Upper lobe of left lung (tissue), 6 donors: Measurements from ENCODE around the gene PLB1. TPM values are rescaled to one million over a fixed set of nuclear protein-coding genes. Genes with fewer than 3 reads are reported as not detected.

ENCODE experiments used
- ATAC-seq, 2 donors: fragments of 200-7000 bp; cut with Tn5 transposase; one replicate each; pipeline ENCODE4 v1.9.1; 2022; ENCODE audit warnings: mild to moderate bottlenecking in 2 of 2, moderate library complexity in 2 of 2; ENCODE audit not compliant: low FRiP score in 2 of 2
- DNase-seq, 2 donors: peaks; one replicate each; pipeline ENCODE4 v3.0.0-alpha.2; 2019 to 2020
- H3K27ac ChIP-seq, 4 donors: fragments of 200-600 bp; sonication (generic); one replicate each; pipeline ENCODE4 v1.5.1; 2016 to 2019
- H3K27me3 ChIP-seq, 4 donors: fragments of 200-600 bp; sonication (generic); one replicate each; pipeline ENCODE4 v1.5.1; 2017 to 2019
- H3K36me3 ChIP-seq, 4 donors: fragments of 200-600 bp; sonication (generic); one replicate each; pipeline ENCODE4 v1.5.1; 2016 to 2019
- H3K4me1 ChIP-seq, 4 donors: fragments of 200-600 bp; sonication (generic); one replicate each; pipeline ENCODE4 v1.5.1; 2018 to 2019
- H3K4me3 ChIP-seq, 4 donors: fragments of 200-600 bp; sonication (generic); one replicate each; pipeline ENCODE4 v1.5.1; 2017 to 2019; ENCODE audit warnings: mild to moderate bottlenecking in 2 of 4, moderate library complexity in 1 of 4
- H3K9me3 ChIP-seq, 4 donors: fragments of 200-600 bp; sonication (generic); one replicate each; pipeline ENCODE4 v1.5.1; 2018 to 2019
- EP300 ChIP-seq, 4 donors: sonication (generic); formaldehyde crosslinking; IDR thresholded peaks; one replicate each; pipeline ENCODE4 v1.5.1; 2017; ENCODE audit warnings: antibody characterized with exemption in 4 of 4, control low read depth in 2 of 4
- POLR2A ChIP-seq, 4 donors: fragments of 450-650 bp; IDR thresholded peaks; one replicate each; pipeline ENCODE4 v1.5.1; 2016 to 2017; ENCODE audit warnings: antibody characterized with exemption in 4 of 4, mild to moderate bottlenecking in 2 of 4
- POLR2AphosphoS5 ChIP-seq, 2 donors: sonication (generic); formaldehyde crosslinking; IDR thresholded peaks; one replicate each; pipeline ENCODE4 v1.5.1; 2017; ENCODE audit warnings: antibody characterized with exemption in 2 of 2
- WGBS, 2 donors: methylation state at CpG; one replicate each; pipeline ENCODE4 v1.1.5; 2017 to 2018; 5-methylcytosine and 5-hydroxymethylcytosine counted together
- total RNA-seq, 6 donors: library from RNA; depleted of rRNA in 4 of 6; stranded (reverse); fragments of >200 nt in 4 of 6; gene quantifications; one replicate each; pipeline versions ENCODE4 v1.1.0 to v1.2.1, GENCODE V29; 2016 to 2021
- TF ChIP-seq, protein P1 (sequence below), 6 experiments: fragments of 450-650 bp in 4 of 6; fragments of 200-600 bp in 2 of 6; sonication (generic) in 2 of 6; IDR thresholded peaks; one replicate each; pipeline ENCODE4 v1.5.1; 2016 to 2019; ENCODE audit warnings: antibody characterized with exemption in 6 of 6
- donor health status: DM: no; HTN: no; CAD: no; lungs with moderate emphysema.
- donor health status: DM: no; HTN: yes; CAD: no; lungs with severe emphysema.

PLB1 gene
- total RNA-seq, 6 donors from 2014 or later, result 3.1 to 9.1 (median 5.4) TPM

DNA sequence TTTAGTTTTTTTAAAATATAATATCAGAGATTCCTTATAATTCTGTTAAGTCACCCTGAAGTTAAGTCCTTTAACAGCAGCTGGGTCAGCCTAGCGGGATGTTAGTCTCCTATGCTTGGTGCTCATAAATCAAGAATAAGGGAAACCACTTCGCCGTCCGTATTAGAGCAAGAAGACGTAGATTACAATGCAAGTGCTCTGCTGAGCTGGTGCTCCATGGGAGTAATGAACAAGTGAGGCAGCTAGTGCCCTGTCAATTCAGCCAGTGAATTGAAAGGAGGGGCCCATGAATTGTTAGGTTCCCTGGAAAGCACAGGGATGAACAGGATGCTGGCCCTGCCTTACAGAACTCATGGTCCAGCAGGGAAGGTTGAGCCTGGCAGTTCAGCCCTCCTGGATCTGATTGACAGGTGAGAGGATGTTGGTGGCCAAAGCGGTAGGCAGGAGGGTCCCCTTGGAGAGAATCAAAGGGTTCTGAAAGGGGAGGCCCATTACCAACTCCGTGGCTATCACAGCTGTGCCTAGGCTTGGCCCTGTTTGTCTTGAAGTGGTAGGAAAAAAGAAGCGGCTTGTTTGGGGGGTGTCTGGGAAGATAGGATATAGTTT lies 30.8 kb downstream of the PLB1 start:
- DNase-seq (no peak), ATAC-seq (no peak)
- H3K27me3 ChIP-seq, result no peaks in the 10 kb centered on the region
- TF ChIP-seq, protein P1, sequence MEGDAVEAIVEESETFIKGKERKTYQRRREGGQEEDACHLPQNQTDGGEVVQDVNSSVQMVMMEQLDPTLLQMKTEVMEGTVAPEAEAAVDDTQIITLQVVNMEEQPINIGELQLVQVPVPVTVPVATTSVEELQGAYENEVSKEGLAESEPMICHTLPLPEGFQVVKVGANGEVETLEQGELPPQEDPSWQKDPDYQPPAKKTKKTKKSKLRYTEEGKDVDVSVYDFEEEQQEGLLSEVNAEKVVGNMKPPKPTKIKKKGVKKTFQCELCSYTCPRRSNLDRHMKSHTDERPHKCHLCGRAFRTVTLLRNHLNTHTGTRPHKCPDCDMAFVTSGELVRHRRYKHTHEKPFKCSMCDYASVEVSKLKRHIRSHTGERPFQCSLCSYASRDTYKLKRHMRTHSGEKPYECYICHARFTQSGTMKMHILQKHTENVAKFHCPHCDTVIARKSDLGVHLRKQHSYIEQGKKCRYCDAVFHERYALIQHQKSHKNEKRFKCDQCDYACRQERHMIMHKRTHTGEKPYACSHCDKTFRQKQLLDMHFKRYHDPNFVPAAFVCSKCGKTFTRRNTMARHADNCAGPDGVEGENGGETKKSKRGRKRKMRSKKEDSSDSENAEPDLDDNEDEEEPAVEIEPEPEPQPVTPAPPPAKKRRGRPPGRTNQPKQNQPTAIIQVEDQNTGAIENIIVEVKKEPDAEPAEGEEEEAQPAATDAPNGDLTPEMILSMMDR (IDR thresholded peaks at IDR 0.05), result no peak
- TF ChIP-seq POLR2A (IDR thresholded peaks at IDR 0.05) (no peak), EP300 (IDR thresholded peaks at IDR 0.05) (no peak), POLR2AphosphoS5 (IDR thresholded peaks at IDR 0.05) (no peak)
- no peak overlapping the region for H3K4me3 ChIP-seq
- whole genome bisulfite sequencing, 2 donors, result 85 to 90% methylated on average over 8 of the region's 8 CpGs
- no peak overlapping the region for H3K27ac ChIP-seq
- no peaks in the 10 kb centered on the region for H3K4me1 ChIP-seq
- no peaks in the 10 kb centered on the region for H3K36me3 ChIP-seq
- H3K9me3 ChIP-seq, result no peaks in the 10 kb centered on the region

DNA sequence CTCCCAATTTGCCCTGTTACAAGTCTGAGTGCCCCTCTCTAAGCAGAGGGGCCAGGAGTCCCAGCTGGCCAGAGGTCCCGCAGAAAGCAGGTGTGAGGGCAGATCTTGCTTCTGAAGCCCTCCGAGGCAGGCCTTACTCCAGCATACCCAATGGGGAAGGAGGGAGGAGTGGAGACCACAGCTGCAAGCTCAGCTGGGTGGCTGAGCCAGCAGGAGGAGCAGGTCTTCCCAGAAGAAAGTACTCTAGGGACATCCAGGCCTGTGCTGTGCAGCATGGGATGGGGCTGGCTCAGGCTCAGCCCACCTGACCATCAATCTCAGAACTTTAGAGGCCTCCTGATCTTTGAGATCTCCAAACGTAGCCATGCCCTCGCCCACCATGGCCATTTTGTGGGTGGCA lies 31.3 kb downstream of the PLB1 start:
- Histone ChIP-seq H3K4me1 (no peaks in the 10 kb centered on the region), H3K9me3 (no peaks in the 10 kb centered on the region), H3K36me3 (no peaks in the 10 kb centered on the region), H3K27ac (no peak overlapping the region), H3K4me3 (no peak overlapping the region), H3K27me3 (no peaks in the 10 kb centered on the region)
- DNase-seq (no peak), ATAC-seq (no peak)
- TF ChIP-seq POLR2AphosphoS5 (IDR thresholded peaks at IDR 0.05) (no peak), POLR2A (IDR thresholded peaks at IDR 0.05) (no peak), EP300 (IDR thresholded peaks at IDR 0.05) (no peak)
- TF ChIP-seq, protein P1 (IDR thresholded peaks at IDR 0.05), result no peak
- 85 to 100% methylated on average over 1 to 3 of the region's 4 CpGs for WGBS, 2 donors

GRCh38 chr2:28528206-28528605 lies 32.3 kb downstream of the PLB1 start:
- TF ChIP-seq POLR2A (IDR thresholded peaks at IDR 0.05) (no peak), EP300 (IDR thresholded peaks at IDR 0.05) (no peak), POLR2AphosphoS5 (IDR thresholded peaks at IDR 0.05) (no peak)
- TF ChIP-seq, protein P1 (IDR thresholded peaks at IDR 0.05), result no peak
- Histone ChIP-seq H3K27me3 (no peaks in the 10 kb centered on the region), H3K9me3 (no peaks in the 10 kb centered on the region), H3K4me3 (no peak overlapping the region), H3K4me1 (no peaks in the 10 kb centered on the region), H3K27ac (no peak overlapping the region), H3K36me3 (no peaks in the 10 kb centered on the region)
- ATAC-seq (no peak), DNase-seq (no peak)
- 54 to 72% methylated on average over 4 of the region's 4 CpGs for WGBS, 2 donors

DNA sequence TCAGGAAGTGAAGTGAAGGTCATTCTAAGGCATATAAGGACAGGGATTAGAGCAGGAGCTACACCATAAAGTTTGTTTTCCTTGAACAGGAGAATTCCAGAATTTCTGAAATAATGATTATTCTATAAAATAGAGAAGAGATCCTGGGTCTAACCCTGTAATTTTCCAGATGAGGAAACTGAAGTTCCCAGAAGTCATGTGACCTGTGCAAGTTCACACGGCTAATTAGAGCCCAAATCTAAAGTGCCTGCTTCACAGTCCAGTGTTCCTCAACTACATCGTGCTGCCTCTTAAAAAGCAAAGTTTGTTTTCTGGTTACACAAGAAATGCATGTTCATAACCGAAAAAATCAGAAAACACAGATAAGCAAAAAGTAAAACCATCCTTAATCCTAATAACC lies 34.9 kb downstream of the PLB1 start:
- no peaks in the 10 kb centered on the region for H3K27me3 ChIP-seq
- ATAC-seq (no peak), DNase-seq (no peak)
- no peak for TF ChIP-seq EP300 (IDR thresholded peaks at IDR 0.05)
- TF ChIP-seq, protein P1 (IDR thresholded peaks at IDR 0.05), result no peak
- TF ChIP-seq POLR2AphosphoS5 (IDR thresholded peaks at IDR 0.05), result no peak
- TF ChIP-seq POLR2A (IDR thresholded peaks at IDR 0.05), result no peak
- H3K27ac ChIP-seq, result no peak overlapping the region
- H3K9me3 ChIP-seq, result no peaks in the 10 kb centered on the region
- no peaks in the 10 kb centered on the region for H3K4me1 ChIP-seq
- no peak overlapping the region for H3K4me3 ChIP-seq
- WGBS, 2 donors, result 66 to 73% methylated on average over 3 of the region's 3 CpGs
- no peaks in the 10 kb centered on the region for H3K36me3 ChIP-seq

- no peak for ATAC-seq
- H3K9me3 ChIP-seq, result no peaks in the 10 kb centered on the region
- TF ChIP-seq EP300 (IDR thresholded peaks at IDR 0.05) (no peak), POLR2A (IDR thresholded peaks at IDR 0.05) (no peak)
- no peak overlapping the region for H3K27ac ChIP-seq
- H3K27me3 ChIP-seq, result no peaks in the 10 kb centered on the region
- no peak overlapping the region for H3K4me3 ChIP-seq
- WGBS, 2 donors, result 76 to 83% methylated on average over 5 of the region's 5 CpGs
- H3K4me1 ChIP-seq, result no peaks in the 10 kb centered on the region
- DNase-seq, result no peak
- no peaks in the 10 kb centered on the region for H3K36me3 ChIP-seq
Observed at GRCh38 chr2:28532399-28532798, 36.5 kb downstream of the PLB1 start.
